Measurements from ENCODE around the gene YPEL4.

DNA sequence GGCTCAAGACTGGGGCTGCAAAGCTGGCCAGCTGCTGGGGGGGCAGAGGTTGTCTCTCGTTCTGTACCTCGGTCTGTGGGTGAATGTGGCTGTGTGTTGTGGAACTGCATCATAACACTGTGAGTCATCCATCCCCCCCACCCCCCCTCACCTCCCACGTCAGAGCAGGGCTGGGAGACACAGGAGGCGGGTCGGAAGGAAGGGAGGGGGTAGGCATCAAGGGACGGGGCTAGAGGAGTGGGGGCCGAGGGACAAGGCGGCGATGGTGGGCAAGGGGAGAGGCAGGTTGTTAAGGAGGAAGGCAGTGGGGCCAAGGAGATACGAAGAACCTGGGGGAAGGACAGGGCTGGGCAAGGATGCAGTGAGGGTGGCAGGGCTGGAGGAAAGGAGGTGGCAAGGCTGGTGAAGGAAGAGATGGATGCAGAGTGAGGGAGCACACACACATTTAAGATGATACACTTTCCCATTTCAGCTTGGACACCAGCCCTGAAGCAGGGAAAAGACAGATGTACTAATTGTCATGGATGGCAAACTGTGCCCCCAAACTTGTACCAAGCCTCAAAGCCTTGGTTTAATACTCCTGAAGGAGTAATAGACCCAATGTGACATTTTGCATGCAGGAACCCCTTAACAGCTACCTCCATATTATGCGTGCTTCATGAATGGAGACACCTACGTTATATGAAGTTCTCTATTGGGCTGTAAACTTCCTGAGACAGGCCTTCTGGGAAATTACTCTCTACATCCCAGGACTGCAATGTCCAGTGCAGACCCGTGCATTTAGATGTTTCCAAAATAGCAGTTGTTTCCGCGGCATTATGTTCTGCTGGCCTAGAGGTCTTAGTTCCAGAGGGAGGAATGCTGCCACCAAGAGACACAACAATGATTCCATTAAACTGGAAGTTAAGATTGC is at the start of gene YPEL4:
- TF ChIP-seq, protein P1, sequence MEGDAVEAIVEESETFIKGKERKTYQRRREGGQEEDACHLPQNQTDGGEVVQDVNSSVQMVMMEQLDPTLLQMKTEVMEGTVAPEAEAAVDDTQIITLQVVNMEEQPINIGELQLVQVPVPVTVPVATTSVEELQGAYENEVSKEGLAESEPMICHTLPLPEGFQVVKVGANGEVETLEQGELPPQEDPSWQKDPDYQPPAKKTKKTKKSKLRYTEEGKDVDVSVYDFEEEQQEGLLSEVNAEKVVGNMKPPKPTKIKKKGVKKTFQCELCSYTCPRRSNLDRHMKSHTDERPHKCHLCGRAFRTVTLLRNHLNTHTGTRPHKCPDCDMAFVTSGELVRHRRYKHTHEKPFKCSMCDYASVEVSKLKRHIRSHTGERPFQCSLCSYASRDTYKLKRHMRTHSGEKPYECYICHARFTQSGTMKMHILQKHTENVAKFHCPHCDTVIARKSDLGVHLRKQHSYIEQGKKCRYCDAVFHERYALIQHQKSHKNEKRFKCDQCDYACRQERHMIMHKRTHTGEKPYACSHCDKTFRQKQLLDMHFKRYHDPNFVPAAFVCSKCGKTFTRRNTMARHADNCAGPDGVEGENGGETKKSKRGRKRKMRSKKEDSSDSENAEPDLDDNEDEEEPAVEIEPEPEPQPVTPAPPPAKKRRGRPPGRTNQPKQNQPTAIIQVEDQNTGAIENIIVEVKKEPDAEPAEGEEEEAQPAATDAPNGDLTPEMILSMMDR (IDR thresholded peaks at IDR 0.05; ENCODE audit: insufficient read depth, low read depth, low read length): no peak
- TF ChIP-seq EZH2 (IDR thresholded peaks at IDR 0.05; ENCODE audit: insufficient read depth, low read length): no peak
